Activated CD8-positive, alpha-beta T cell treated with anti-CD3 and anti-CD28 coated beads for 36 hours (primary cell): ENCODE measurements around the gene TMEM156. TPM values are rescaled to one million over a fixed set of nuclear protein-coding genes. Genes with fewer than 3 reads are reported as not detected.
"Not testable (repeated sequence)": the region's sequence is repeated elsewhere in the genome, so short reads cannot be mapped to it uniquely, and the experiment has no call there.

Experiments
- ATAC-seq: fragments of 200-7000 bp; cut with Tn5 transposase; one replicate; pipeline ENCODE4 v1.10.0; 2021; ENCODE audit warnings: mild to moderate bottlenecking, moderate library complexity
- CTCF ChIA-PET: fragments of 350-600 bp; sonication (Branson Sonifier 250); formaldehyde crosslinking; loops from one replicate; lab custom pipeline; 2021; ENCODE audit warnings: antibody characterized with exemption; lab: Charles Lee
- POLR2A ChIA-PET: fragments of 350-600 bp; sonication (Branson Sonifier 250); formaldehyde crosslinking; loops from one replicate; lab custom pipeline; 2021; ENCODE audit warnings: antibody characterized with exemption; lab: Charles Lee
- DNase-seq: peaks from one replicate; pipeline ENCODE4 v3.0.0-alpha.2; 2020
- H3K27ac Mint-ChIP-seq: one replicate; pipeline ENCODE4 v1.8.0; 2021; ENCODE audit warnings: mild to moderate bottlenecking, mixed read lengths
- H3K27me3 Mint-ChIP-seq: one replicate; pipeline ENCODE4 v1.8.0; 2021; ENCODE audit warnings: mixed read lengths
- H3K36me3 Mint-ChIP-seq: one replicate; pipeline ENCODE4 v1.8.0; 2021; ENCODE audit warnings: low read depth, mixed read lengths
- H3K4me1 Mint-ChIP-seq: one replicate; pipeline ENCODE4 v1.8.0; 2021; ENCODE audit warnings: low read depth, mixed read lengths
- H3K4me3 Mint-ChIP-seq: one replicate; pipeline ENCODE4 v1.8.0; 2021; ENCODE audit warnings: mild to moderate bottlenecking, moderate library complexity, mixed read lengths
- H3K9me3 Mint-ChIP-seq: one replicate; pipeline ENCODE4 v1.8.0; 2021; ENCODE audit warnings: mixed read lengths
- intact Hi-C: fragments of 100-400 bp; cut with micrococcal nuclease; formaldehyde crosslinking; loops from one replicate; pipeline ENCODE4 v1.10.0; 2022
- total RNA-seq, 2 experiments: library from RNA; stranded (reverse); gene quantifications; one replicate each; pipeline ENCODE4 v1.2.3, GENCODE V29; 2021
- TF ChIP-seq, protein P1 (sequence below): fragments of 200-600 bp; IDR thresholded peaks from one replicate; pipeline ENCODE4 v1.8.0; 2022; ENCODE audit warnings: antibody characterized with exemption, mild to moderate bottlenecking

The TMEM156 gene
- total RNA-seq, 2 experiments from 2014 or later: 11.7 to 12.0 TPM

GRCh38 chr4:38968668-38969067 is 63.5 kb downstream of the TMEM156 start:
- CTCF ChIA-PET: no interaction called here
- TF ChIP-seq, protein P1, sequence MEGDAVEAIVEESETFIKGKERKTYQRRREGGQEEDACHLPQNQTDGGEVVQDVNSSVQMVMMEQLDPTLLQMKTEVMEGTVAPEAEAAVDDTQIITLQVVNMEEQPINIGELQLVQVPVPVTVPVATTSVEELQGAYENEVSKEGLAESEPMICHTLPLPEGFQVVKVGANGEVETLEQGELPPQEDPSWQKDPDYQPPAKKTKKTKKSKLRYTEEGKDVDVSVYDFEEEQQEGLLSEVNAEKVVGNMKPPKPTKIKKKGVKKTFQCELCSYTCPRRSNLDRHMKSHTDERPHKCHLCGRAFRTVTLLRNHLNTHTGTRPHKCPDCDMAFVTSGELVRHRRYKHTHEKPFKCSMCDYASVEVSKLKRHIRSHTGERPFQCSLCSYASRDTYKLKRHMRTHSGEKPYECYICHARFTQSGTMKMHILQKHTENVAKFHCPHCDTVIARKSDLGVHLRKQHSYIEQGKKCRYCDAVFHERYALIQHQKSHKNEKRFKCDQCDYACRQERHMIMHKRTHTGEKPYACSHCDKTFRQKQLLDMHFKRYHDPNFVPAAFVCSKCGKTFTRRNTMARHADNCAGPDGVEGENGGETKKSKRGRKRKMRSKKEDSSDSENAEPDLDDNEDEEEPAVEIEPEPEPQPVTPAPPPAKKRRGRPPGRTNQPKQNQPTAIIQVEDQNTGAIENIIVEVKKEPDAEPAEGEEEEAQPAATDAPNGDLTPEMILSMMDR: no peak
- intact Hi-C loops: no loop called here
- Mint-ChIP-seq H3K36me3 (peaks cover 45% of the 10 kb centered on the region), H3K4me1 (peaks cover 14% of the 10 kb centered on the region), H3K9me3 (peaks cover 3% of the 10 kb centered on the region), H3K27me3 (no peaks in the 10 kb centered on the region), H3K4me3 (no peak overlapping the region), H3K27ac (no peak overlapping the region)
- POLR2A ChIA-PET: no interaction called here
- ATAC-seq: no peak
- no peak for DNase-seq

DNA sequence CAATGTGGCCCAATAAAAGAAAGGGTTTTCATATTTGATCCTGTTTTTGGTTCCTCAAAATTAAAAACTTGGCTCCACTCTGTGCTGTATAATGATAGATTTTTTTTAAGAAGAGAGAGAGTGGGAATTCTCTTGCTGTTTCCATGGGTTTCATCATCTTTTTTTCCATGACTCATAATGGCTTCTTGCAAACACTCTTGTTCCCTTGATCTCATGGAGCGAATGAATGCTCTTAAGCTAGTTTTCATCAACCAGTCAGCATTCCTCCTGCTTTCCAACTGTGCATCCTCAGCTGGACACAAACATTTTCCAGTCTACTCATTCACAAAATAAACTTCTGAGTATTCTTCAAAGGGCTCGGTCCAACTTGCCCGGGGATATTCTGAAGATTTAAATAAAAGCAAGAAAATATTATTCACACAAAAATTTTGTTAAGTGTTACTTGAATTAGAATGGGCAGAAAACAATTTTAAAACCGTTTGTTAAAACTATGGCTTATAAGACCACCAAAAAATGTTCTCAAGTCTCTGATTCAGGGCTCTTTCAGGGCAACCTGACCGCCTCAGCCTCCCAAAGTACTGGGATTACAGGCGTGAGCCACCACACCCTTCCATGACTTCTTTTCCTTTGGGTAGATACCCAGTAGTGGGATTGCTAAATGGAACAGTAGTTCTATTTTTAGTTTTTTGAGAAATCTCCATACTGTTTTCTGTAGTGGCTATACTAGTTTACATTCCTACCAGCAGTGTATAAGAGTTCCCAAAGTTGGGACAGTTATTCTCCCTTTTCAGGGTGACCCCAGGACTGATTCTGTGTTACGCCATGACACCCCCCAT is 64.7 kb downstream of the TMEM156 start:
- TF ChIP-seq, protein P1: no peak
- DNase-seq: no peak
- ChIA-PET CTCF (no interaction called here), POLR2A (no interaction called here)
- intact Hi-C loops: no loop called here
- Mint-ChIP-seq H3K27ac (peak overlapping the region; percentile 75), H3K27me3 (no peaks in the 10 kb centered on the region), H3K4me3 (no peak overlapping the region), H3K36me3 (peaks cover 45% of the 10 kb centered on the region), H3K4me1 (peaks cover 14% of the 10 kb centered on the region), H3K9me3 (peaks cover 3% of the 10 kb centered on the region)
- no peak for ATAC-seq

DNA sequence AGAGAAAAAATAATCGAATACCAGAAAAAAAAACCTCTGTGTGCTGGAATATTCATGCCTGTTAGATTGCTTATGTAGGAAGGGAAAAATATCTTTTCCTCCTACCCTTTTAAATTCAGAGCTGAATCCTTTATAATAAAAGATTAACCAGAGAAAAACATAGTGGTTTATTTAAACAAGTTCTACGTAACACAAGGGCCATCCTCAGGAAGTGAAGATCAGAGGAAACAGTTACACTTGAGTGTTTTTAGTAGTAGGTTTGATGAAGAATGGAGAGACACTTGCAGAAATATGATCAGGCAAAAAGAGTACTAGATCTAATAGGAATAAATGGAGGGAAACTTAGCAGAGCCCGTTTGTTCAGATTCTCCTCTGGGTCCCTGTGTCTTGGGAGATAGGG is 66.3 kb downstream of the TMEM156 start:
- POLR2A ChIA-PET: no interaction called here
- H3K27me3 Mint-ChIP-seq: no peaks in the 10 kb centered on the region
- DNase-seq (no peak), ATAC-seq (no peak)
- H3K9me3 Mint-ChIP-seq: peaks cover 5% of the 10 kb centered on the region
- H3K36me3 Mint-ChIP-seq: peaks cover 45% of the 10 kb centered on the region
- H3K27ac Mint-ChIP-seq: peak overlapping the region; percentile 51
- intact Hi-C loops: no loop called here
- H3K4me1 Mint-ChIP-seq: peaks cover 14% of the 10 kb centered on the region
- H3K4me3 Mint-ChIP-seq: no peak overlapping the region
- TF ChIP-seq, protein P1: no peak
- CTCF ChIA-PET: interaction anchor here (1.2 kb wide), 1 partner anchor 14 kb away, joined by 3 read pairs; no protein-coding TSS in a partner anchor

GRCh38 chr4:38964942-38965775 is 67.0 kb downstream of the TMEM156 start:
- Mint-ChIP-seq H3K9me3 (peaks cover 8% of the 10 kb centered on the region), H3K4me1 (peaks cover 12% of the 10 kb centered on the region), H3K27ac (no peak overlapping the region), H3K36me3 (peaks cover 42% of the 10 kb centered on the region), H3K27me3 (no peaks in the 10 kb centered on the region), H3K4me3 (no peak overlapping the region)
- intact Hi-C loops: no loop called here
- no peak for DNase-seq
- ChIA-PET CTCF (interaction anchor here (1.0 to 1.2 kb wide), 2 partner anchors 12 to 15 kb away, joined by 3 read pairs; no protein-coding TSS in a partner anchor), POLR2A (interaction anchor here (0.9 kb wide), 1 partner anchor 77 kb away, joined by 3 read pairs; no protein-coding TSS in a partner anchor)
- no peak for ATAC-seq
- TF ChIP-seq, protein P1: no peak

DNA sequence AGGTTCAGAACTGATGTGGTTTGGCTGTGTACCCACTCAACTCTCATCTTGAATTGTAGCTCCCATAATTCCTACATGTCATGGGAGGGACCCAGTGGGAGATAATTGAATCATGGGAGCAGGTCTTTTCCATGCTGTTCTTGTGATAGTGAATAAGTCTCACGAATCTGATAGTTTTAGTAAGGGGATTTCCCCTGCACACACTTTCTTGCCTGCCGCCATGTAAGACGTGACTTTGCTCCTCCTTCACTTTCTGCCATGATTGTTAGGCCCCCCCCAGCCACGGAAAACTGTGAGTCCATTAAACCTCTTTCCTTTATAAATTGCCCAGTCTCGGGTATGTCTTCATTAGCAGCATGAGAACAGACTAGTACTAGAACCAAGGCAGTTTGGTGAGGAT is 73.0 kb downstream of the TMEM156 start:
- DNase-seq, intact Hi-C loops, ATAC-seq, H3K27ac Mint-ChIP-seq, H3K27me3 Mint-ChIP-seq, POLR2A ChIA-PET, H3K9me3 Mint-ChIP-seq, H3K4me3 Mint-ChIP-seq, H3K36me3 Mint-ChIP-seq, H3K4me1 Mint-ChIP-seq: not testable (repeated sequence)
- CTCF ChIA-PET: interaction anchor here (0.7 to 2.0 kb wide), 4 partner anchors 12 to 176 kb away, joined by 3 to 6 read pairs (median 4); no protein-coding TSS in a partner anchor
